Measurements from ENCODE around the gene FRA10AC1. TPM values are rescaled to one million over a fixed set of nuclear protein-coding genes. Genes with fewer than 3 reads are reported as not detected.
A peak's percentile ranks its signal among the peaks of the same experiment; 100 is the strongest.

FRA10AC1 gene
- total and polyA plus RNA-seq, 2 of the 13 experiments (the other 11 are each of a cell fraction or from before 2014, with no cell fraction given) = 5.3 to 7.4 TPM

DNA sequence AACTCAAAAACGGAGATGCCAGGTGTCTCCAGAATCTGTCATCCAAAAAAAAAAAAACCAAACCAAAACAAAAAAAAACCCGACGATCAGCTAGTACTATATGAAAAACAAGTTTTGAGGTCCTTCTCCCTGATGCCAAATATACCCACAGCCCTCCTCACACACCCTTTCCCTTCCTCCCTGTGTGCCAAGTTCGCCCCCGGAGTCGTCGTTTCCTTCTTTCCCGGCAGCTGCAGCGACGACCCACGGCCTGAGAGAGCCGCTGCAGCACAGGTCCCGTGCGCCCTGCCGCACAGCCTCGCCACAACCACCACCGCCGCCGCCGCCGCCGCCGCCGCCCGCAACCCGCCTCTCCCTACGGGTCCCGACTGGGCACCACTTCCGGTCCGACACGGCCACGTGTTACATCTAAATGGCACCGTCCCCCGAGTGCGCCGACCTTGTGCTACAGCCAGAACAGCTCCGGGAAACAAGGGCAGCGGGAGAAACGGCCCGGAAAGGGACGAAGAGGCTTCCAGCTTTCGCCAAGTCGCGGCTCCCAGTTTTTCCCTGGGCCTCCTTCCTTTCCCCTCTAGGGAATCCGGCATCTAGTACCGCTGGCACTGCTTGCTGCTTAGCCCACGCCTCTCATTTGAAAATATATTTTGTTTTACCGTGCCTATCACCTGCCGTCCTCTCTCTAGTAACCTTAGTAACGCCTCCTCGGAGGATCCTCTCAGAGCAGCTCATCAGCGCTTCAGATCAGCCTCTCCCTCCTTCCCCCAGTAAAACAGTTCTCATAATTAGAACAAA, at the start of gene FRA10AC1 (continued):
- peak; percentile 87 for TF ChIP-seq SKI (IDR thresholded peaks at IDR 0.05; ENCODE audit: partially characterized antibody)
- TF ChIP-seq TCF7L2 (IDR thresholded peaks at IDR 0.05; ENCODE audit: low read depth, low read length) = no peak
- TF ChIP-seq ZNF331 (CRISPR knock-in tag; IDR thresholded peaks at IDR 0.05) = peak; percentile 96
- TF ChIP-seq FOXK1 (CRISPR knock-in tag; IDR thresholded peaks at IDR 0.05; ENCODE audit: borderline replicate concordance, low read depth) = peak; percentile 89; the same call in 1 of the 2 replicates
- TF ChIP-seq ZNF230 (CRISPR knock-in tag; IDR thresholded peaks at IDR 0.05) = 0 out of 2 replicates have a peak, but pooled peaks have one; percentile 55
- peak; percentile 87; the same call in 1 of the 2 replicates for TF ChIP-seq KDM5B (CRISPR knock-in tag; IDR thresholded peaks at IDR 0.05; ENCODE audit: borderline replicate concordance)
- TF ChIP-seq KMT2B (CRISPR knock-in tag; IDR thresholded peaks at IDR 0.05) = peak; percentile 98
- TF ChIP-seq POGZ (CRISPR knock-in tag; IDR thresholded peaks at IDR 0.05) = peak; percentile 99
- TF ChIP-seq ZNF670 (CRISPR knock-in tag; IDR thresholded peaks at IDR 0.05; ENCODE audit: borderline replicate concordance) = peak; percentile 93
- 0 out of 2 replicates have a peak, but pooled peaks have one; percentile 77 for TF ChIP-seq ZNF251 (CRISPR knock-in tag; IDR thresholded peaks at IDR 0.05)
- TF ChIP-seq ZNF557 (CRISPR knock-in tag; IDR thresholded peaks at IDR 0.05) = no peak
- no peak; the same call in 1 of the 2 replicates for TF ChIP-seq KLF9 (CRISPR knock-in tag; IDR thresholded peaks at IDR 0.05; ENCODE audit: low read depth)
- TF ChIP-seq KDM5A (IDR thresholded peaks at IDR 0.05; ENCODE audit: borderline replicate concordance, low read length) = peak; percentile 75; the same call in 1 of the 2 replicates
- no peak for TF ChIP-seq NFRKB (IDR thresholded peaks at IDR 0.05)
- no peak for TF ChIP-seq ZNF180 (CRISPR knock-in tag; IDR thresholded peaks at IDR 0.05; ENCODE audit: borderline replicate concordance, low read depth)
- peak; percentile 82 for TF ChIP-seq BCL6 (CRISPR knock-in tag; IDR thresholded peaks at IDR 0.05)
- TF ChIP-seq NONO (IDR thresholded peaks at IDR 0.05) = no peak
- peak; percentile 98 for TF ChIP-seq NONO (CRISPR knock-in tag; conservative IDR thresholded peaks at IDR 0.05)
- TF ChIP-seq ZFP36L1 (CRISPR knock-in tag; IDR thresholded peaks at IDR 0.05) = 0 out of 2 replicates have a peak, but pooled peaks have one; percentile 72
- TF ChIP-seq, protein P1, sequence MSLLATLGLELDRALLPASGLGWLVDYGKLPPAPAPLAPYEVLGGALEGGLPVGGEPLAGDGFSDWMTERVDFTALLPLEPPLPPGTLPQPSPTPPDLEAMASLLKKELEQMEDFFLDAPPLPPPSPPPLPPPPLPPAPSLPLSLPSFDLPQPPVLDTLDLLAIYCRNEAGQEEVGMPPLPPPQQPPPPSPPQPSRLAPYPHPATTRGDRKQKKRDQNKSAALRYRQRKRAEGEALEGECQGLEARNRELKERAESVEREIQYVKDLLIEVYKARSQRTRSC (CRISPR knock-in tag; IDR thresholded peaks at IDR 0.05; ENCODE audit: low read depth) = no peak
- TF ChIP-seq, protein P2, sequence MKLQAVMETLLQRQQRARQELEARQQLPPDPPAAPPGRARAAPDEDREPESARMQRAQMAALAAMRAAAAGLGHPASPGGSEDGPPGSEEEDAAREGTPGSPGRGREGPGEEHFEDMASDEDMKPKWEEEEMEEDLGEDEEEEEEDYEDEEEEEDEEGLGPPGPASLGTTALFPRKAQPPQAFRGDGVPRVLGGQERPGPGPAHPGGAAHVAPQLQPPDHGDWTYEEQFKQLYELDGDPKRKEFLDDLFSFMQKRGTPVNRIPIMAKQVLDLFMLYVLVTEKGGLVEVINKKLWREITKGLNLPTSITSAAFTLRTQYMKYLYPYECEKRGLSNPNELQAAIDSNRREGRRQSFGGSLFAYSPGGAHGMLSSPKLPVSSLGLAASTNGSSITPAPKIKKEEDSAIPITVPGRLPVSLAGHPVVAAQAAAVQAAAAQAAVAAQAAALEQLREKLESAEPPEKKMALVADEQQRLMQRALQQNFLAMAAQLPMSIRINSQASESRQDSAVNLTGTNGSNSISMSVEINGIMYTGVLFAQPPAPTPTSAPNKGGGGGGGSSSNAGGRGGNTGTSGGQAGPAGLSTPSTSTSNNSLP (IDR thresholded peaks at IDR 0.05; ENCODE audit: low read depth, low read length) = peak; percentile 33; the same call in 1 of the 2 replicates
- no peak for TF ChIP-seq ATRX (CRISPR knock-in tag; IDR thresholded peaks at IDR 0.05; ENCODE audit: borderline replicate concordance)
- TF ChIP-seq, protein P3, sequence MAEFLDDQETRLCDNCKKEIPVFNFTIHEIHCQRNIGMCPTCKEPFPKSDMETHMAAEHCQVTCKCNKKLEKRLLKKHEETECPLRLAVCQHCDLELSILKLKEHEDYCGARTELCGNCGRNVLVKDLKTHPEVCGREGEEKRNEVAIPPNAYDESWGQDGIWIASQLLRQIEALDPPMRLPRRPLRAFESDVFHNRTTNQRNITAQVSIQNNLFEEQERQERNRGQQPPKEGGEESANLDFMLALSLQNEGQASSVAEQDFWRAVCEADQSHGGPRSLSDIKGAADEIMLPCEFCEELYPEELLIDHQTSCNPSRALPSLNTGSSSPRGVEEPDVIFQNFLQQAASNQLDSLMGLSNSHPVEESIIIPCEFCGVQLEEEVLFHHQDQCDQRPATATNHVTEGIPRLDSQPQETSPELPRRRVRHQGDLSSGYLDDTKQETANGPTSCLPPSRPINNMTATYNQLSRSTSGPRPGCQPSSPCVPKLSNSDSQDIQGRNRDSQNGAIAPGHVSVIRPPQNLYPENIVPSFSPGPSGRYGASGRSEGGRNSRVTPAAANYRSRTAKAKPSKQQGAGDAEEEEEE (CRISPR knock-in tag; IDR thresholded peaks at IDR 0.05; ENCODE audit: borderline replicate concordance) = no peak
- TF ChIP-seq, protein P4, sequence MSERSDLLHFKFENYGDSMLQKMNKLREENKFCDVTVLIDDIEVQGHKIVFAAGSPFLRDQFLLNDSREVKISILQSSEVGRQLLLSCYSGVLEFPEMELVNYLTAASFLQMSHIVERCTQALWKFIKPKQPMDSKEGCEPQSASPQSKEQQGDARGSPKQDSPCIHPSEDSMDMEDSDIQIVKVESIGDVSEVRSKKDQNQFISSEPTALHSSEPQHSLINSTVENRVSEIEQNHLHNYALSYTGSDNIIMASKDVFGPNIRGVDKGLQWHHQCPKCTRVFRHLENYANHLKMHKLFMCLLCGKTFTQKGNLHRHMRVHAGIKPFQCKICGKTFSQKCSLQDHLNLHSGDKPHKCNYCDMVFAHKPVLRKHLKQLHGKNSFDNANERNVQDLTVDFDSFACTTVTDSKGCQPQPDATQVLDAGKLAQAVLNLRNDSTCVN (CRISPR knock-in tag; IDR thresholded peaks at IDR 0.05; ENCODE audit: borderline replicate concordance) = peak; percentile 61; the same call in 1 of the 2 replicates
- TF ChIP-seq ZNF567 (CRISPR knock-in tag; IDR thresholded peaks at IDR 0.05; ENCODE audit: borderline replicate concordance) = peak; percentile 67; the same call in 1 of the 2 replicates
- TF ChIP-seq SATB2 (CRISPR knock-in tag; IDR thresholded peaks at IDR 0.05) = no peak

Data from HepG2 (cell line).